NT2/D1 (cell line): ENCODE data around the gene SNAPC1.
"Not testable (repeated sequence)": the region's sequence is repeated elsewhere in the genome, so short reads cannot be mapped to it uniquely, and the experiment has no call there.

Experiments
- DNase-seq: peaks from one replicate; pipeline ENCODE4 v3.0.0-alpha.2; 2011; ENCODE audit warnings: low read depth, low spot score
- H3K27me3 ChIP-seq: 2 replicates; pipeline ENCODE4 v1.6.0; 2011; ENCODE audit warnings: mild to moderate bottlenecking; ENCODE audit not compliant: insufficient read length, insufficient read depth
- H3K36me3 ChIP-seq: 2 replicates; pipeline ENCODE4 v1.6.1; 2011; ENCODE audit warnings: mild to moderate bottlenecking, low read length, mixed read lengths; ENCODE audit not compliant: insufficient read depth, insufficient read length
- H3K4me1 ChIP-seq: 2 replicates; pipeline ENCODE4 v1.5.1; 2011; ENCODE audit not compliant: insufficient read depth, insufficient read length
- H3K4me3 ChIP-seq: 2 replicates; pipeline ENCODE4 v1.5.1; 2011; ENCODE audit warnings: low read depth; ENCODE audit not compliant: insufficient read length
- H3K9ac ChIP-seq: 2 replicates; pipeline ENCODE4 v1.6.0; 2011; ENCODE audit warnings: low read depth; ENCODE audit not compliant: insufficient read length
- H3K9me3 ChIP-seq: 2 replicates; pipeline ENCODE4 v1.5.1; 2011; ENCODE audit warnings: mild to moderate bottlenecking, low read length; ENCODE audit not compliant: insufficient read depth
- SUZ12 ChIP-seq: IDR thresholded peaks from 2 replicates; pipeline ENCODE4 v1.6.1; 2011; ENCODE audit not compliant: insufficient read length, insufficient read depth; ENCODE audit errors: extremely low read depth
- YY1 ChIP-seq: IDR thresholded peaks from 2 replicates; pipeline ENCODE4 v1.6.1; 2011; ENCODE audit not compliant: insufficient read length, insufficient read depth
- ZNF274 ChIP-seq: IDR thresholded peaks from 2 replicates; pipeline ENCODE4 v1.6.1; 2011; ENCODE audit warnings: mild to moderate bottlenecking, low read depth, low read length

SNAPC1 gene

GRCh38 chr14:61750708-61751474 lies 11.3 kb upstream of the SNAPC1 start:
- Histone ChIP-seq H3K36me3 (peaks cover 18% of the 10 kb centered on the region), H3K9me3 (no peaks in the 10 kb centered on the region; the same call in 1 of the 2 replicates), H3K9ac (peak overlapping the region; percentile 72), H3K4me3 (peak overlapping the region; percentile 26), H3K4me1 (no peaks in the 10 kb centered on the region), H3K27me3 (no peaks in the 10 kb centered on the region)
- TF ChIP-seq ZNF274 (no peak), SUZ12 (no peak), YY1 (no peak)
- DNase-seq: peak; percentile 18

GRCh38 chr14:61751475-61751989 lies 10.7 kb upstream of the SNAPC1 start:
- Histone ChIP-seq H3K9me3 (no peaks in the 10 kb centered on the region; the same call in 1 of the 2 replicates), H3K4me1 (no peaks in the 10 kb centered on the region), H3K9ac (no peak overlapping the region), H3K36me3 (peaks cover 15% of the 10 kb centered on the region), H3K27me3 (no peaks in the 10 kb centered on the region), H3K4me3 (peak overlapping the region; percentile 26)
- no peak for DNase-seq
- TF ChIP-seq SUZ12 (no peak), ZNF274 (no peak), YY1 (no peak)

GRCh38 chr14:61752626-61753025 lies 9.6 kb upstream of the SNAPC1 start:
- Histone ChIP-seq H3K9ac (no peak overlapping the region), H3K9me3 (no peaks in the 10 kb centered on the region; the same call in 1 of the 2 replicates), H3K27me3 (no peaks in the 10 kb centered on the region), H3K4me1 (no peaks in the 10 kb centered on the region), H3K36me3 (peaks cover 5% of the 10 kb centered on the region), H3K4me3 (no peak overlapping the region)
- TF ChIP-seq YY1 (no peak), SUZ12 (no peak), ZNF274 (no peak)
- no peak for DNase-seq

GRCh38 chr14:61753631-61754030 lies 8.6 kb upstream of the SNAPC1 start:
- no peak for TF ChIP-seq SUZ12

GRCh38 chr14:61754627-61755381 lies 7.4 kb upstream of the SNAPC1 start:
- no peaks in the 10 kb centered on the region for H3K4me1 ChIP-seq
- no peak overlapping the region for H3K4me3 ChIP-seq
- no peaks in the 10 kb centered on the region for H3K27me3 ChIP-seq
- TF ChIP-seq YY1 (no peak), SUZ12 (no peak), ZNF274 (no peak)
- no peak overlapping the region for H3K9ac ChIP-seq
- DNase-seq: no peak
- no peaks in the 10 kb centered on the region; the same call in 1 of the 2 replicates for H3K9me3 ChIP-seq
- no peaks in the 10 kb centered on the region for H3K36me3 ChIP-seq

More at GRCh38 chr14:61753631-61754030, 8.6 kb upstream of the SNAPC1 start:
- H3K9ac ChIP-seq: no peak overlapping the region
- no peak overlapping the region for H3K4me3 ChIP-seq
- DNase-seq: no peak
- H3K9me3 ChIP-seq: no peaks in the 10 kb centered on the region; the same call in 1 of the 2 replicates
- no peaks in the 10 kb centered on the region for H3K4me1 ChIP-seq
- H3K27me3 ChIP-seq: no peaks in the 10 kb centered on the region
- H3K36me3 ChIP-seq: no peaks in the 10 kb centered on the region

- not testable (repeated sequence) for H3K27me3 ChIP-seq, H3K9me3 ChIP-seq, DNase-seq, H3K4me3 ChIP-seq, H3K4me1 ChIP-seq, H3K9ac ChIP-seq, H3K36me3 ChIP-seq
These were observed 6.9 kb upstream of the SNAPC1 start for GRCh38 chr14:61755382-61755742.

GRCh38 chr14:61756135-61756534 lies 6.1 kb upstream of the SNAPC1 start:
- no peak for TF ChIP-seq ZNF274
- no peak for TF ChIP-seq SUZ12
- TF ChIP-seq YY1: no peak
- Histone ChIP-seq H3K27me3 (no peaks in the 10 kb centered on the region), H3K4me3 (no peak overlapping the region), H3K4me1 (no peaks in the 10 kb centered on the region), H3K36me3 (no peaks in the 10 kb centered on the region), H3K9me3 (no peaks in the 10 kb centered on the region; the same call in 1 of the 2 replicates), H3K9ac (no peak overlapping the region)
- no peak for DNase-seq
